Measurements from ENCODE around the gene LIPA.
"Not testable (repeated sequence)": the region's sequence is repeated elsewhere in the genome, so short reads cannot be mapped to it uniquely, and the experiment has no call there.

Gene LIPA

GRCh38 chr10:89269433-89270152 is 18.0 kb upstream of the LIPA start:
- no peak for DNase-seq

- no peak for DNase-seq
Observed at GRCh38 chr10:89266721-89267453, 15.3 kb upstream of the LIPA start.

- DNase-seq = no peak
Observed at GRCh38 chr10:89263531-89263930, 12.0 kb upstream of the LIPA start.

GRCh38 chr10:89263091-89263490 is 11.5 kb upstream of the LIPA start:
- DNase-seq = no peak

- DNase-seq = peak; percentile 91
Observed at GRCh38 chr10:89262086-89263051, 10.8 kb upstream of the LIPA start.

GRCh38 chr10:89258881-89259280 is 7.3 kb upstream of the LIPA start:
- no peak for DNase-seq

- DNase-seq = no peak
Observed at GRCh38 chr10:89257581-89257980, 6.0 kb upstream of the LIPA start.

- DNase-seq = no peak
Observed at GRCh38 chr10:89256962-89257361, 5.4 kb upstream of the LIPA start.

- DNase-seq = no peak
Observed at GRCh38 chr10:89256340-89256739, 4.8 kb upstream of the LIPA start.

- no peak for DNase-seq
Observed at GRCh38 chr10:89255793-89256192, 4.2 kb upstream of the LIPA start.

GRCh38 chr10:89255091-89255579 is 3.6 kb upstream of the LIPA start:
- not testable (repeated sequence) for DNase-seq

- DNase-seq = no peak
Observed at GRCh38 chr10:89252225-89252585, 630 bp upstream of the LIPA start.

GRCh38 chr10:89250865-89251408 is 638 bp downstream of the LIPA start:
- DNase-seq = no peak

- no peak for DNase-seq
Observed at GRCh38 chr10:89248990-89249389, 2.6 kb downstream of the LIPA start.

GRCh38 chr10:89247623-89248022 is 4.0 kb downstream of the LIPA start:
- DNase-seq = not testable (repeated sequence)

- no peak for DNase-seq
Observed at GRCh38 chr10:89245802-89246201, 5.8 kb downstream of the LIPA start.

- DNase-seq = no peak
Observed at GRCh38 chr10:89242840-89243568, 8.6 kb downstream of the LIPA start.

- DNase-seq = no peak
Observed at GRCh38 chr10:89242345-89242684, 9.3 kb downstream of the LIPA start.

GRCh38 chr10:89241486-89242344 is 9.9 kb downstream of the LIPA start:
- DNase-seq = no peak

GRCh38 chr10:89241026-89241425 is 10.5 kb downstream of the LIPA start:
- DNase-seq = no peak

- DNase-seq = no peak
Observed at GRCh38 chr10:89240519-89240918, 11.1 kb downstream of the LIPA start.
